H9 (cell line): Measurements from ENCODE around the gene ZRSR2. TPM values are rescaled to one million over a fixed set of nuclear protein-coding genes. Genes with fewer than 3 reads are reported as not detected.

ENCODE experiments used
- DNase-seq: peaks from one replicate; pipeline ENCODE4 v3.0.0-alpha.2; 2017
- H2AFZ ChIP-seq: one replicate; pipeline ENCODE4 v1.6.1; 2013; ENCODE audit warnings: mild to moderate bottlenecking, low read length, control low read depth, moderate library complexity
- H2AK5ac ChIP-seq: 2 replicates; pipeline ENCODE4 v1.6.1; 2013; ENCODE audit warnings: low read length, control low read depth, mixed read lengths; ENCODE audit not compliant: insufficient read length
- H2BK120ac ChIP-seq: one replicate; pipeline ENCODE4 v1.6.1; 2013; ENCODE audit warnings: low read depth, mild to moderate bottlenecking, low read length, control low read depth, inconsistent platforms; ENCODE audit not compliant: poor library complexity, severe bottlenecking
- H2BK12ac ChIP-seq: 2 replicates; pipeline ENCODE4 v1.6.1; 2013; ENCODE audit warnings: low read length, control low read depth, mixed read lengths, low read depth; ENCODE audit not compliant: insufficient read length
- H2BK15ac ChIP-seq: 2 replicates; pipeline ENCODE4 v1.6.1; 2013; ENCODE audit warnings: low read depth, low read length, control low read depth
- H2BK20ac ChIP-seq: one replicate; pipeline ENCODE4 v1.6.1; 2013; ENCODE audit warnings: low read depth, mild to moderate bottlenecking, low read length, control low read depth, inconsistent platforms; ENCODE audit not compliant: poor library complexity, severe bottlenecking
- H2BK5ac ChIP-seq: 2 replicates; pipeline ENCODE4 v1.6.1; 2013; ENCODE audit warnings: low read length, control low read depth, mixed read lengths; ENCODE audit not compliant: insufficient read length
- H3K14ac ChIP-seq: 2 replicates; pipeline ENCODE4 v1.6.1; 2013; ENCODE audit warnings: low read length, control low read depth; ENCODE audit not compliant: insufficient read depth
- H3K18ac ChIP-seq: 2 replicates; pipeline ENCODE4 v1.6.1; 2013; ENCODE audit warnings: low read depth, mild to moderate bottlenecking, mixed read lengths, low read length, control low read depth; ENCODE audit not compliant: insufficient read length
- H3K23ac ChIP-seq: 2 replicates; pipeline ENCODE4 v1.6.1; 2013; ENCODE audit warnings: low read length, control low read depth, mixed read lengths, low read depth; ENCODE audit not compliant: insufficient read length
- H3K23me2 ChIP-seq: 2 replicates; pipeline ENCODE4 v1.6.1; 2013; ENCODE audit warnings: low read depth, mild to moderate bottlenecking, mixed read lengths, low read length, control low read depth; ENCODE audit not compliant: insufficient read length, poor library complexity, severe bottlenecking
- H3K27ac ChIP-seq: 2 replicates; pipeline ENCODE4 v1.5.1; 2013; ENCODE audit warnings: low read length, control low read depth, mixed read lengths, low read depth; ENCODE audit not compliant: insufficient read length
- H3K27me3 ChIP-seq: 2 replicates; pipeline ENCODE4 v1.6.1; 2013; ENCODE audit warnings: low read length, control low read depth, inconsistent platforms; ENCODE audit not compliant: insufficient read depth
- H3K4ac ChIP-seq: 2 replicates; pipeline ENCODE4 v1.6.1; 2013; ENCODE audit warnings: low read depth, mild to moderate bottlenecking, control low read depth, inconsistent platforms, low read length, moderate library complexity
- H3K4me1 ChIP-seq: 2 replicates; pipeline ENCODE4 v1.6.1; 2013; ENCODE audit warnings: low read length, control low read depth, inconsistent platforms; ENCODE audit not compliant: insufficient read depth
- H3K4me2 ChIP-seq: 2 replicates; pipeline ENCODE4 v1.6.1; 2013; ENCODE audit warnings: low read length, control low read depth, mixed read lengths; ENCODE audit not compliant: insufficient read length, insufficient read depth
- H3K56ac ChIP-seq: 2 replicates; pipeline ENCODE4 v1.6.1; 2013; ENCODE audit warnings: low read depth, mild to moderate bottlenecking, mixed read lengths, low read length, control low read depth; ENCODE audit not compliant: insufficient read length
- H3K79me1 ChIP-seq: 2 replicates; pipeline ENCODE4 v1.6.1; 2013; ENCODE audit warnings: low read depth, mild to moderate bottlenecking, moderate library complexity, low read length, control low read depth, inconsistent platforms; ENCODE audit not compliant: insufficient read depth, poor library complexity, severe bottlenecking
- H3K79me2 ChIP-seq: 2 replicates; pipeline ENCODE4 v1.6.1; 2013; ENCODE audit warnings: low read length, control low read depth, inconsistent platforms; ENCODE audit not compliant: insufficient read depth
- H3K9ac ChIP-seq: 2 replicates; pipeline ENCODE4 v1.6.1; 2013; ENCODE audit warnings: low read length, control low read depth, mixed read lengths; ENCODE audit not compliant: insufficient read length; ENCODE audit errors: extremely low read depth
- H3K9me3 ChIP-seq: one replicate; pipeline ENCODE4 v1.6.1; 2013; ENCODE audit warnings: low read depth, low read length, inconsistent platforms; ENCODE audit not compliant: control insufficient read depth
- H3T11ph ChIP-seq: one replicate; pipeline ENCODE4 v1.6.1; 2013; ENCODE audit warnings: mild to moderate bottlenecking, low read length, control low read depth, inconsistent platforms
- H4K20me1 ChIP-seq: one replicate; pipeline ENCODE4 v1.6.1; 2013; ENCODE audit not compliant: control insufficient read depth, insufficient read length, insufficient read depth
- H4K5ac ChIP-seq: 2 replicates; pipeline ENCODE4 v1.6.1; 2013; ENCODE audit warnings: low read depth, mild to moderate bottlenecking, mixed read lengths, low read length, control low read depth; ENCODE audit not compliant: insufficient read length
- H4K8ac ChIP-seq: replicated peaks from 2 replicates; pipeline ENCODE4 v1.6.1; 2013; ENCODE audit warnings: low read length, control low read depth, mixed read lengths, low read depth; ENCODE audit not compliant: insufficient read length
- H4K91ac ChIP-seq: 2 replicates; pipeline ENCODE4 v1.6.1; 2013; ENCODE audit warnings: low read depth, mild to moderate bottlenecking, moderate library complexity, mixed read lengths, low read length, control low read depth; ENCODE audit not compliant: insufficient read length
- H3K27ac Mint-ChIP-seq, 3 experiments: 2 replicates in 2 of 3; 3 replicates in 1 of 3; pipeline ENCODE4 v1.8.0; 2020 to 2021; ENCODE audit warnings: mixed read lengths in 3 of 3, mild to moderate bottlenecking in 1 of 3, moderate library complexity in 1 of 3
- H3K27me3 Mint-ChIP-seq: 2 replicates; pipeline ENCODE4 v1.8.0; 2021; ENCODE audit warnings: low read depth, mild to moderate bottlenecking, moderate library complexity, mixed read lengths
- H3K36me3 Mint-ChIP-seq, 3 experiments: 2 replicates in 2 of 3; 3 replicates in 1 of 3; pipeline ENCODE4 v1.8.0; 2020 to 2021; ENCODE audit warnings: low read depth in 3 of 3, mixed read lengths in 3 of 3; ENCODE audit not compliant: insufficient read depth in 1 of 3
- H3K4me1 Mint-ChIP-seq, 2 experiments: 2 replicates each; pipeline ENCODE4 v1.8.0; 2020; ENCODE audit warnings: mixed read lengths in 2 of 2
- H3K4me3 Mint-ChIP-seq, 2 experiments: 2 replicates in 1 of 2; 3 replicates in 1 of 2; pipeline ENCODE4 v1.8.0; 2020 to 2021; ENCODE audit warnings: mild to moderate bottlenecking in 2 of 2, mixed read lengths in 2 of 2, moderate library complexity in 1 of 2
- H3K9me3 Mint-ChIP-seq, 2 experiments: 2 replicates in 1 of 2; 3 replicates in 1 of 2; pipeline ENCODE4 v1.8.0; 2020; ENCODE audit warnings: mild to moderate bottlenecking in 2 of 2, mixed read lengths in 2 of 2, moderate library complexity in 1 of 2
- CTCF ChIP-seq: fragments of 200-600 bp; sonication (generic); conservative IDR thresholded peaks from 3 replicates; pipeline ENCODE4 v1.8.0; 2021; ENCODE audit warnings: antibody characterized with exemption, mild to moderate bottlenecking
- WGBS: extraction: QIAGEN DNeasy Blood & Tissue Kit; methylation state at CpG from one replicate; pipeline ENCODE4 v1.1.7; 2013; ENCODE audit warnings: missing lambda C conversion rate, low lambda C conversion rate, mixed read lengths; ENCODE audit not compliant: insufficient read length; ENCODE audit errors: extremely low coverage; 5-methylcytosine and 5-hydroxymethylcytosine counted together
- total RNA-seq: library from RNA; stranded (reverse); gene quantifications from 2 replicates; pipeline ENCODE4 v1.2.1, GENCODE V29; 2021

Gene ZRSR2
- total RNA-seq, 1 experiment from 2014 or later: 21.1 TPM

DNA sequence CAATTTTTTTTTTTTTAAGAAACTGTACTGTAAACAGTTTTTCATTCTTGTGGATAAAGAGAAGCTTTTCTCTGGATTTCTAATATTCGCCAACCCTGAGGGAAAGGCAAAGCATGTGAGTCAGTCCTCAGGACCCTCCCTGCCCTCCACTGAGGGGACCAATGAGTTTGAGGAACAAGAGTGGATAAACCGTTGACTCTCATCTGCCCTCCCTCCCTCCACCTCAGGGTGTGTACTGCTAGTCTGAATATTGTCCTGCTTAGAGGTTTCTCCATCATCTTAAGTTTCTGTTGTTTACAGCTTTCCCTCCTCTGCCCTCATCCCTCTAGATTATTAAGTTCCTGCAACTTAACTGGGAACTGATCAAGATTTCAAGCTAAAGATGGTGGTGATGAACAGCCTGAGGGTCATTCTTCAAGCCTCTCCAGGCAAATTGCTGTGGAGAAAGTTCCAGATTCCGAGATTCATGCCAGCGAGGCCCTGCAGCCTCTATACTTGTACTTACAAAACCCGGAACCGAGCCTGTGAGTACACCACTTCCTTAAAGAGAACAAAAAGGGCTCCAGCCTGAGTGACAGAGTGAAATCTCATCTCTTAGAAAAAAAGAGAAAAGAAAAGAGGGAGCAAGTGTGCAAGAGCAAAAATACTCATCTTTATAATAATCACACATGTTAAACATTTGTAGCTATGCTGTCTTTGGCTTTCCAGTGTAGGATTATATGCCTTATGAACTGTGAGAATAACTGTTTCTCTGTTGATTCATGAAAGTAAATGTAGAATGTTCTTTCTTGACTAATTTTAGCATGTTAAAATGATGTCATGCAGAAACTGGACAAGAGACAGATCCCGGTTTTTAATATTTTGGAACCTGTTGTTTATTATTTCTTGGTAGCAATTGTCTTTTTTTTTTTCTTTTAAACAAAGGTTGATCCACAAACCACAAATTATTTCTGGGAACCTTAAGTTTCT, 40.4 kb upstream of the ZRSR2 start:
- Histone ChIP-seq H3K4me2 (no peak overlapping the region), H3K23me2 (no peaks in the 10 kb centered on the region), H3K4me1 (peaks cover 7% of the 10 kb centered on the region), H4K20me1 (no peaks in the 10 kb centered on the region), H3K27ac (no peak overlapping the region), H3K56ac (no peak overlapping the region), H2BK20ac (no peak overlapping the region), H3K9ac (no peak overlapping the region), H3K14ac (no peak overlapping the region), H3K18ac (no peak overlapping the region), H3K4ac (no peak overlapping the region), H2BK12ac (no peak overlapping the region), H4K5ac (no peak overlapping the region), H3K9me3 (no peaks in the 10 kb centered on the region), H4K8ac (no peak overlapping the region), H2BK120ac (no peak overlapping the region), H2AFZ (no peak overlapping the region), H4K91ac (no peak overlapping the region), H3K79me2 (no peaks in the 10 kb centered on the region), H2AK5ac (no peak overlapping the region), H3K23ac (no peak overlapping the region), H3K27me3 (no peaks in the 10 kb centered on the region), H3T11ph (no peak overlapping the region), H2BK5ac (no peak overlapping the region), H2BK15ac (no peak overlapping the region), H3K79me1 (no peaks in the 10 kb centered on the region)
- Mint-ChIP-seq H3K36me3 (peaks cover 7 to 14% (median 10%) of the 10 kb centered on the region in 3 experiments; a peak in 5 of 7 replicates), H3K27ac (peak overlapping the region in 1 of 3 experiments; percentile 18; a peak in 1 of 7 replicates), H3K9me3 (peaks cover 0 to 2% of the 10 kb centered on the region in 2 experiments; a peak in 1 of 5 replicates), H3K4me1 (peaks cover 66 to 81% of the 10 kb centered on the region in 2 experiments), H3K4me3 (no peak overlapping the region), H3K27me3 (no peaks in the 10 kb centered on the region; the same call in 1 of the 2 replicates)
- DNase-seq: no peak
- TF ChIP-seq CTCF: no peak
- no CpG with 5 or more reads among the region's 7 CpGs for WGBS
